ENCODE data around the gene UQCRQ. TPM values are rescaled to one million over a fixed set of nuclear protein-coding genes. Genes with fewer than 3 reads are reported as not detected.

The UQCRQ gene
- total and polyA plus RNA-seq, 2 donors from 2014 or later: 306 to 1,158 TPM

GRCh38 chr5:132907161-132907560 is 40.7 kb downstream of the UQCRQ start:
- Histone ChIP-seq H3K27ac (ENCODE audit: low read depth in 2 of 2, low read length in 2 of 2) (no peak overlapping the region), H3K36me3 (ENCODE audit: control insufficient read depth in 2 of 3, insufficient read depth in 3 of 3, low read length in 3 of 3) (peaks cover 0 to 13% (median 0%) of the 10 kb centered on the region in 3 donors), H3K27me3 (ENCODE audit: control insufficient read depth, insufficient read depth, low read length) (no peaks in the 10 kb centered on the region), H3K9ac (ENCODE audit: low read length in 3 of 3) (no peak overlapping the region), H3K4me3 (ENCODE audit: low read length in 3 of 3) (no peak overlapping the region), H3K4me1 (ENCODE audit: control insufficient read depth in 2 of 3, insufficient read depth in 2 of 3, low read depth in 1 of 3, low read length in 3 of 3) (no peaks in the 10 kb centered on the region), H3K9me3 (ENCODE audit: control insufficient read depth in 2 of 3, insufficient read depth in 1 of 3, low read length in 3 of 3) (no peaks in the 10 kb centered on the region)
- intact Hi-C loops (cut with DNase I): no loop called here
- DNase-seq: no peak
- no peak for TF ChIP-seq CTCF (IDR thresholded peaks at IDR 0.05; ENCODE audit: borderline replicate concordance, extremely low read depth, insufficient read depth)
- no peak for FAIRE-seq

- intact Hi-C loops (cut with DNase I): no loop called here
- H3K9me3 ChIP-seq (ENCODE audit: control insufficient read depth in 2 of 3, insufficient read depth in 1 of 3, low read length in 3 of 3): no peaks in the 10 kb centered on the region
- no peak overlapping the region for H3K4me3 ChIP-seq (ENCODE audit: low read length in 3 of 3)
- peaks cover 0 to 10% (median 0%) of the 10 kb centered on the region in 3 donors for H3K36me3 ChIP-seq (ENCODE audit: control insufficient read depth in 2 of 3, insufficient read depth in 3 of 3, low read length in 3 of 3)
- DNase-seq (no peak), FAIRE-seq (no peak)
- H3K27me3 ChIP-seq (ENCODE audit: control insufficient read depth, insufficient read depth, low read length): no peaks in the 10 kb centered on the region
- no peaks in the 10 kb centered on the region for H3K4me1 ChIP-seq (ENCODE audit: control insufficient read depth in 2 of 3, insufficient read depth in 2 of 3, low read depth in 1 of 3, low read length in 3 of 3)
- no peak overlapping the region for H3K9ac ChIP-seq (ENCODE audit: low read length in 3 of 3)
- no peak overlapping the region for H3K27ac ChIP-seq (ENCODE audit: low read depth in 2 of 2, low read length in 2 of 2)
- TF ChIP-seq CTCF (IDR thresholded peaks at IDR 0.05; ENCODE audit: borderline replicate concordance, extremely low read depth, insufficient read depth): no peak
Measured at GRCh38 chr5:132909702-132910101, 43.3 kb downstream of the UQCRQ start.

- intact Hi-C loops (cut with DNase I): no loop called here
- Histone ChIP-seq H3K4me3 (ENCODE audit: low read length in 3 of 3) (no peak overlapping the region), H3K27ac (ENCODE audit: low read depth in 2 of 2, low read length in 2 of 2) (no peak overlapping the region), H3K27me3 (ENCODE audit: control insufficient read depth, insufficient read depth, low read length) (no peaks in the 10 kb centered on the region), H3K9me3 (ENCODE audit: control insufficient read depth in 2 of 3, insufficient read depth in 1 of 3, low read length in 3 of 3) (no peaks in the 10 kb centered on the region), H3K9ac (ENCODE audit: low read length in 3 of 3) (no peak overlapping the region), H3K4me1 (ENCODE audit: control insufficient read depth in 2 of 3, insufficient read depth in 2 of 3, low read depth in 1 of 3, low read length in 3 of 3) (no peaks in the 10 kb centered on the region), H3K36me3 (ENCODE audit: control insufficient read depth in 2 of 3, insufficient read depth in 3 of 3, low read length in 3 of 3) (peaks cover 0 to 11% (median 2%) of the 10 kb centered on the region in 3 donors)
- FAIRE-seq (no peak), DNase-seq (no peak)
- no peak for TF ChIP-seq CTCF (IDR thresholded peaks at IDR 0.05; ENCODE audit: borderline replicate concordance, extremely low read depth, insufficient read depth)
Measured at GRCh38 chr5:132915681-132916080, 49.2 kb downstream of the UQCRQ start.

GRCh38 chr5:132916086-132916485 is 49.6 kb downstream of the UQCRQ start:
- no peak for DNase-seq
- Histone ChIP-seq H3K27ac (ENCODE audit: low read depth in 2 of 2, low read length in 2 of 2) (no peak overlapping the region), H3K4me1 (ENCODE audit: control insufficient read depth in 2 of 3, insufficient read depth in 2 of 3, low read depth in 1 of 3, low read length in 3 of 3) (no peaks in the 10 kb centered on the region), H3K9me3 (ENCODE audit: control insufficient read depth in 2 of 3, insufficient read depth in 1 of 3, low read length in 3 of 3) (no peaks in the 10 kb centered on the region), H3K9ac (ENCODE audit: low read length in 3 of 3) (no peak overlapping the region), H3K27me3 (ENCODE audit: control insufficient read depth, insufficient read depth, low read length) (no peaks in the 10 kb centered on the region), H3K36me3 (ENCODE audit: control insufficient read depth in 2 of 3, insufficient read depth in 3 of 3, low read length in 3 of 3) (peaks cover 0 to 11% (median 2%) of the 10 kb centered on the region in 3 donors), H3K4me3 (ENCODE audit: low read length in 3 of 3) (no peak overlapping the region)
- no peak for FAIRE-seq
- no peak for TF ChIP-seq CTCF (IDR thresholded peaks at IDR 0.05; ENCODE audit: borderline replicate concordance, extremely low read depth, insufficient read depth)
- intact Hi-C loops (cut with DNase I): no loop called here

Data from kidney (tissue), 14 donors.